K562 (cell line): ENCODE results near the gene P2RY11. TPM values are rescaled to one million over a fixed set of nuclear protein-coding genes. Genes with fewer than 3 reads are reported as not detected.

ENCODE experiments used
- ATAC-seq: fragments of 200-7000 bp; cut with Tn5 transposase; 3 replicates; pipeline ENCODE4 v1.9.1; 2020; ENCODE audit warnings: moderate library complexity
- BruUV-seq: library from RNA; stranded (reverse); fragments of 400-500 nt; replicated peaks from 2 replicates; lab custom pipeline; 2021; lab: Mats Ljungman, UMichigan
- CTCF ChIA-PET: fragments of 300-600 bp; formaldehyde crosslinking; extraction: SDS; loops from one replicate; lab custom pipeline; 2021; ENCODE audit warnings: low intra/inter-chr PET ratio; lab: Yijun Ruan, JAX
- POLR2A ChIA-PET: fragments of 300-600, 350-650 bp; sonication (Branson Sonifier 250); formaldehyde crosslinking; extraction: SDS; loops from one replicate; lab custom pipeline; 2021; ENCODE audit warnings: antibody characterized with exemption, inconsistent platforms; lab: Yijun Ruan, JAX
- DNase-seq, 4 experiments: peaks; one replicate each; pipeline versions ENCODE4 v3.0.0 to v3.0.0-alpha.2; 2011 to 2018; ENCODE audit warnings: low spot score in 3 of 4, mixed read lengths in 3 of 4; ENCODE audit errors: extremely low read depth in 1 of 4
- FAIRE-seq: peaks from 2 replicates; lab custom pipeline; 2011; peaks lifted over from hg19 to GRCh38; lab: Jason Lieb, UNC
- H2AFZ ChIP-seq: 2 replicates; pipeline ENCODE4 v1.6.0; 2011; ENCODE audit warnings: low read depth, low read length, control low read depth, inconsistent platforms
- H3K27ac ChIP-seq: fragments of 200-600 bp; 3 replicates; pipeline ENCODE4 v1.8.0; 2011; ENCODE audit warnings: low read depth, mild to moderate bottlenecking, control low read depth, inconsistent platforms, low read length, moderate library complexity, mixed read lengths; ENCODE audit errors: extremely low read depth
- H3K27me3 ChIP-seq, 2 experiments: fragments of 300-600 bp in 1 of 2; 2 replicates in 1 of 2; 3 replicates in 1 of 2; pipeline versions ENCODE4 v1.6.0 to v1.8.0; 2011; ENCODE audit warnings: inconsistent platforms in 2 of 2, low read length in 2 of 2, mild to moderate bottlenecking in 1 of 2, mixed read lengths in 1 of 2, moderate library complexity in 1 of 2; ENCODE audit not compliant: control insufficient read depth in 2 of 2, insufficient read depth in 2 of 2
- H3K36me3 ChIP-seq: fragments of 300-600 bp; 3 replicates; pipeline ENCODE4 v1.8.0; 2011; ENCODE audit warnings: mild to moderate bottlenecking, low read length, inconsistent platforms; ENCODE audit not compliant: control insufficient read depth, insufficient read depth
- H3K4me1 ChIP-seq, 2 experiments: fragments of 200-600 bp in 1 of 2; replicated peaks in 1 of 2; 2 replicates in 1 of 2; 3 replicates in 1 of 2; pipeline versions ENCODE4 v1.5.1 to v1.8.0; 2011; ENCODE audit warnings: inconsistent platforms in 2 of 2, low read length in 2 of 2, mild to moderate bottlenecking in 1 of 2, mixed read lengths in 1 of 2, moderate library complexity in 1 of 2; ENCODE audit not compliant: control insufficient read depth in 2 of 2, insufficient read depth in 2 of 2
- H3K4me2 ChIP-seq: 2 replicates; pipeline ENCODE4 v1.6.1; 2011; ENCODE audit warnings: low read length, control low read depth, inconsistent platforms, mixed read lengths; ENCODE audit not compliant: insufficient read depth
- H3K4me3 ChIP-seq: fragments of 200-600 bp; sonication (generic), shearing (Covaris generic); 2 replicates; pipeline ENCODE4 v1.5.1; 2016; ENCODE audit warnings: control low read depth, inconsistent platforms
- H3K79me2 ChIP-seq: fragments of 200-600 bp; 3 replicates; pipeline ENCODE4 v1.8.0; 2011; ENCODE audit warnings: low read length, inconsistent platforms; ENCODE audit not compliant: control insufficient read depth, insufficient read depth
- H3K9ac ChIP-seq, 2 experiments: 2 replicates each; pipeline versions ENCODE4 v1.6.0 to v1.6.1; 2011; ENCODE audit warnings: low read depth in 2 of 2, low read length in 2 of 2, control low read depth in 1 of 2, inconsistent platforms in 1 of 2, mild to moderate bottlenecking in 1 of 2, mixed read lengths in 1 of 2; ENCODE audit not compliant: insufficient read depth in 1 of 2
- H3K9me1 ChIP-seq: one replicate; pipeline ENCODE4 v1.6.0; 2011; ENCODE audit warnings: inconsistent platforms, mild to moderate bottlenecking, low read length, moderate library complexity; ENCODE audit not compliant: control insufficient read depth, insufficient read depth
- H3K9me3 ChIP-seq: replicated peaks from 2 replicates; pipeline ENCODE4 v1.5.1; 2011; ENCODE audit warnings: low read depth, low read length, inconsistent platforms; ENCODE audit not compliant: control insufficient read depth, insufficient read depth
- H4K20me1 ChIP-seq: replicated peaks from 2 replicates; pipeline ENCODE4 v1.6.1; 2011; ENCODE audit warnings: low read length, inconsistent platforms, mixed read lengths; ENCODE audit not compliant: control insufficient read depth, insufficient read depth
- BMI1 ChIP-seq: fragments of 150-350 bp; IDR thresholded peaks from 2 replicates; pipeline ENCODE4 v1.6.1; 2014; ENCODE audit warnings: low read length
- CREM ChIP-seq: IDR thresholded peaks from 2 replicates; pipeline ENCODE4 v1.6.1; 2014; ENCODE audit warnings: antibody characterized with exemption, low read depth
- FOS ChIP-seq: IDR thresholded peaks from 3 replicates; pipeline ENCODE4 v1.6.1; 2011; ENCODE audit not compliant: insufficient read length; ENCODE audit errors: extremely low read depth
- GATA2 ChIP-seq: sonication (generic); formaldehyde crosslinking; IDR thresholded peaks from 2 replicates; pipeline ENCODE4 v1.4.0; 2020; ENCODE audit warnings: mild to moderate bottlenecking, missing genetic modification reagents
- POLR2H ChIP-seq: IDR thresholded peaks from 2 replicates; pipeline ENCODE4 v1.6.1; 2016; ENCODE audit warnings: missing genetic modification characterization, low read depth, mild to moderate bottlenecking, control low read depth, missing compliant biosample characterization, moderate library complexity
- RFX7 ChIP-seq: fragments of 250-450 bp; sonication (Bioruptor Pico); IDR thresholded peaks from 2 replicates; pipeline ENCODE4 v1.5.1; 2021; ENCODE audit warnings: mild to moderate bottlenecking
- SRF ChIP-seq, 2 experiments: fragments of 250-450, 450-650 bp in 1 of 2; sonication (Bioruptor Pico) in 1 of 2; sonication (generic) in 1 of 2; formaldehyde crosslinking; IDR thresholded peaks; 2 replicates each; pipeline versions ENCODE4 v1.5.0 to v1.5.1; 2020 to 2022; ENCODE audit warnings: mild to moderate bottlenecking in 1 of 2, missing genetic modification reagents in 1 of 2
- ZNF174 ChIP-seq: fragments of 250-450 bp; sonication (Bioruptor Pico); IDR thresholded peaks from 2 replicates; pipeline ENCODE4 v1.4.0; 2020; ENCODE audit warnings: mild to moderate bottlenecking
- ZNF232 ChIP-seq: sonication (generic); formaldehyde crosslinking; IDR thresholded peaks from 2 replicates; pipeline ENCODE4 v1.8.0; 2022; ENCODE audit warnings: mild to moderate bottlenecking, missing genetic modification reagents
- whole genome bisulfite sequencing: fragments of 100-300 bp; shearing (Covaris generic); methylation state at CpG from one replicate; pipeline ENCODE4 v1.1.6; 2016; ENCODE audit warnings: low coverage, mixed read lengths; ENCODE audit not compliant: insufficient coverage; ENCODE audit errors: missing lambda C conversion rate; 5-methylcytosine and 5-hydroxymethylcytosine counted together
- in situ Hi-C: fragments of 300-500 bp; cut with MboI; formaldehyde crosslinking; loops from 4 replicates; pipeline ENCODE4 v1.15.0; 2018; ENCODE audit warnings: inconsistent platforms, mixed read lengths
- intact Hi-C: fragments of 100-400 bp; cut with micrococcal nuclease; formaldehyde crosslinking; loops from 2 replicates; pipeline ENCODE4 v1.14.2; 2022
- polyA plus RNA-seq, 8 experiments: library from polyadenylated mRNA; depleted of rRNA in 4 of 8; stranded (reverse) in 5 of 8; unstranded in 3 of 8; fragments of >200 nt; fragmentation: Nextera tagmentation in 2 of 8; fragmentation: Illumina TruSeq in 1 of 8; extraction: Ambion mirVana in 2 of 8; extraction: Trizol in 1 of 8; gene quantifications; 2 replicates each; pipeline versions ENCODE4 v1.2.1 to v1.2.3, GENCODE V29; 2011 to 2014; ENCODE audit warnings: inconsistent platforms in 1 of 8, missing spikeins in 1 of 8
- total RNA-seq, 7 experiments: library from RNA; depleted of rRNA in 6 of 7; stranded (reverse); fragments of >200 nt in 6 of 7; fragmentation: Illumina TruSeq in 2 of 7; extraction: Trizol in 2 of 7; gene quantifications; 2 replicates each; pipeline versions ENCODE4 v1.2.1 to v1.2.3, GENCODE V29; 2011 to 2021; ENCODE audit warnings: low replicate concordance in 1 of 7

P2RY11 gene
- total and polyA plus RNA-seq, 9 of the 15 experiments (the other 6 are each of a cell fraction or from before 2014, with no cell fraction given) = 0.03 to 10.1 (median 1.5) TPM

DNA sequence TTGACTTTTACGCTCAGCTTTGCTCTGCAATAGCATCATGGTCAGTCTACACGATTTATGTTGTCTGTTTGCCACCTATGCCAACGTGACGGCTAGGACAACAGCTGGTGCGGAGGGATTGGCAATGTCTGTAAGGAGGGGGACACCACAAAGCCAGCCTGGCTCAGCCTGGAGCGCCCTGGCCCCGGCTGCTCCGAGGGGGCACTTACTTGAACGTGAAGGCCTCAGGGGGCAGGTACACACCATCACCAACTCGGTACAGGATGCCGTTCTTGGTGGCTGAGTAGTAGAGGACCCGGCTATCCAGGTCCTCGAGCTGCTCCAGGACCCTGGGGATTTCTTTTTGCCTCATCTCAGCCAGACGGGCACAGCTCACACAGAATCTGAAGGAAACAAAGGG lies 34.6 kb downstream of the P2RY11 start:
- Histone ChIP-seq H3K36me3 (peaks cover 94% of the 10 kb centered on the region), H3K4me2 (no peak overlapping the region), H3K4me3 (no peak overlapping the region), H3K9me1 (no peaks in the 10 kb centered on the region), H2AFZ (no peak overlapping the region), H3K9ac (no peak overlapping the region), H3K79me2 (no peaks in the 10 kb centered on the region), H3K4me1 (no peaks in the 10 kb centered on the region), H3K9me3 (no peaks in the 10 kb centered on the region), H4K20me1 (peaks cover 5% of the 10 kb centered on the region; the same call in 1 of the 2 replicates), H3K27me3 (no peaks in the 10 kb centered on the region), H3K27ac (no peak overlapping the region)
- intact Hi-C loops = no loop called here
- in situ Hi-C loops = no loop called here
- no TSS peak for BruUV-seq
- ChIA-PET POLR2A (interaction anchor here (0.5 kb wide), 2 partner anchors 47 to 1454 kb away, joined by 3 read pairs; no protein-coding TSS in a partner anchor), CTCF (no interaction called here)
- TF ChIP-seq POLR2H (no peak), RFX7 (CRISPR knock-in tag) (no peak), CREM (no peak), SRF (CRISPR knock-in tag; IDR thresholded peaks at IDR 0.05) (no peak), FOS (no peak), GATA2 (CRISPR knock-in tag) (no peak), ZNF174 (CRISPR knock-in tag) (no peak), ZNF232 (CRISPR knock-in tag) (no peak), BMI1 (no peak)
- no peak for FAIRE-seq
- ATAC-seq = no peak
- no peak for DNase-seq
- WGBS = 97% methylated on average over 14 of the region's 14 CpGs
